ENCODE results near the gene LELP1.

LELP1 gene

GRCh38 chr1:153238527-153238926 lies 35.3 kb downstream of the LELP1 start:
- in situ Hi-C loops (cut with MboI; ENCODE audit: low sequenced_read_pairs): no loop called here
- DNase-seq (ENCODE audit: low spot score in 2 of 2): no peak
- Histone ChIP-seq H3K4me3 (no peak overlapping the region), H3K4me1 (no peaks in the 10 kb centered on the region), H3K9me3 (no peaks in the 10 kb centered on the region), H3K27me3 (ENCODE audit: low read depth) (peaks cover 8% of the 10 kb centered on the region; the same call in 1 of the 2 replicates), H3K36me3 (replicated peaks) (no peaks in the 10 kb centered on the region)

- Histone ChIP-seq H3K27me3 (ENCODE audit: low read depth) (0 out of 2 replicates have a peak, but pooled peaks cover 2% of the 10 kb centered on the region), H3K36me3 (replicated peaks) (no peaks in the 10 kb centered on the region), H3K4me3 (no peak overlapping the region), H3K4me1 (no peaks in the 10 kb centered on the region), H3K9me3 (no peaks in the 10 kb centered on the region)
- in situ Hi-C loops (cut with MboI; ENCODE audit: low sequenced_read_pairs): no loop called here
- no peak for DNase-seq (ENCODE audit: low spot score in 2 of 2)
These were observed 38.9 kb downstream of the LELP1 start for GRCh38 chr1:153242160-153242559.

- Histone ChIP-seq H3K9me3 (no peaks in the 10 kb centered on the region), H3K4me3 (no peak overlapping the region), H3K27me3 (ENCODE audit: low read depth) (no peaks in the 10 kb centered on the region), H3K36me3 (replicated peaks) (no peaks in the 10 kb centered on the region), H3K4me1 (no peaks in the 10 kb centered on the region)
- in situ Hi-C loops (cut with MboI; ENCODE audit: low sequenced_read_pairs): no loop called here
- DNase-seq (ENCODE audit: low spot score in 2 of 2): no peak
These were observed 42.2 kb downstream of the LELP1 start for GRCh38 chr1:153245466-153245865.

- Histone ChIP-seq H3K9me3 (no peaks in the 10 kb centered on the region), H3K27me3 (ENCODE audit: low read depth) (no peaks in the 10 kb centered on the region), H3K4me1 (no peaks in the 10 kb centered on the region), H3K4me3 (no peak overlapping the region), H3K36me3 (replicated peaks) (no peaks in the 10 kb centered on the region)
- DNase-seq (ENCODE audit: low spot score in 2 of 2): no peak
- in situ Hi-C loops (cut with MboI; ENCODE audit: low sequenced_read_pairs): no loop called here
These were observed 42.8 kb downstream of the LELP1 start for GRCh38 chr1:153246018-153246417.

GRCh38 chr1:153246825-153247224 lies 43.6 kb downstream of the LELP1 start:
- H3K36me3 ChIP-seq (replicated peaks): no peaks in the 10 kb centered on the region
- in situ Hi-C loops (cut with MboI; ENCODE audit: low sequenced_read_pairs): no loop called here
- no peak for DNase-seq (ENCODE audit: low spot score in 2 of 2)
- no peaks in the 10 kb centered on the region for H3K9me3 ChIP-seq
- H3K4me3 ChIP-seq: no peak overlapping the region
- H3K4me1 ChIP-seq: no peaks in the 10 kb centered on the region
- H3K27me3 ChIP-seq (ENCODE audit: low read depth): no peaks in the 10 kb centered on the region; the same call in 1 of the 2 replicates

- no peaks in the 10 kb centered on the region; the same call in 1 of the 2 replicates for H3K27me3 ChIP-seq (ENCODE audit: low read depth)
- in situ Hi-C loops (cut with MboI; ENCODE audit: low sequenced_read_pairs): no loop called here
- no peaks in the 10 kb centered on the region for H3K9me3 ChIP-seq
- no peaks in the 10 kb centered on the region for H3K4me1 ChIP-seq
- H3K4me3 ChIP-seq: no peak overlapping the region
- no peaks in the 10 kb centered on the region for H3K36me3 ChIP-seq (replicated peaks)
- no peak for DNase-seq (ENCODE audit: low spot score in 2 of 2)
These were observed 45.1 kb downstream of the LELP1 start for GRCh38 chr1:153248176-153248879.

GRCh38 chr1:153250166-153250565 lies 46.9 kb downstream of the LELP1 start:
- no peak overlapping the region for H3K4me3 ChIP-seq
- in situ Hi-C loops (cut with MboI; ENCODE audit: low sequenced_read_pairs): no loop called here
- H3K36me3 ChIP-seq (replicated peaks): no peaks in the 10 kb centered on the region
- H3K9me3 ChIP-seq: no peaks in the 10 kb centered on the region
- DNase-seq (ENCODE audit: low spot score in 2 of 2): no peak
- no peaks in the 10 kb centered on the region for H3K4me1 ChIP-seq
- H3K27me3 ChIP-seq (ENCODE audit: low read depth): no peaks in the 10 kb centered on the region; the same call in 1 of the 2 replicates

GRCh38 chr1:153251087-153251486 lies 47.9 kb downstream of the LELP1 start:
- no peak for DNase-seq (ENCODE audit: low spot score in 2 of 2)
- no peak overlapping the region for H3K4me3 ChIP-seq
- in situ Hi-C loops (cut with MboI; ENCODE audit: low sequenced_read_pairs): no loop called here
- no peaks in the 10 kb centered on the region for H3K4me1 ChIP-seq
- H3K36me3 ChIP-seq (replicated peaks): no peaks in the 10 kb centered on the region
- no peaks in the 10 kb centered on the region for H3K9me3 ChIP-seq
- no peaks in the 10 kb centered on the region; the same call in 1 of the 2 replicates for H3K27me3 ChIP-seq (ENCODE audit: low read depth)

GRCh38 chr1:153251562-153251961 lies 48.3 kb downstream of the LELP1 start:
- in situ Hi-C loops (cut with MboI; ENCODE audit: low sequenced_read_pairs): no loop called here
- no peak overlapping the region for H3K4me3 ChIP-seq
- DNase-seq (ENCODE audit: low spot score in 2 of 2): no peak
- no peaks in the 10 kb centered on the region; the same call in 1 of the 2 replicates for H3K27me3 ChIP-seq (ENCODE audit: low read depth)
- H3K36me3 ChIP-seq (replicated peaks): no peaks in the 10 kb centered on the region
- H3K9me3 ChIP-seq: no peaks in the 10 kb centered on the region
- H3K4me1 ChIP-seq: no peaks in the 10 kb centered on the region

- Histone ChIP-seq H3K9me3 (no peaks in the 10 kb centered on the region), H3K36me3 (replicated peaks) (no peaks in the 10 kb centered on the region), H3K27me3 (ENCODE audit: low read depth) (no peaks in the 10 kb centered on the region; the same call in 1 of the 2 replicates), H3K4me3 (no peak overlapping the region), H3K4me1 (no peaks in the 10 kb centered on the region)
- in situ Hi-C loops (cut with MboI; ENCODE audit: low sequenced_read_pairs): no loop called here
- no peak for DNase-seq (ENCODE audit: low spot score in 2 of 2)
These were observed 48.8 kb downstream of the LELP1 start for GRCh38 chr1:153251988-153252387.

- no peak overlapping the region for H3K4me3 ChIP-seq
- H3K36me3 ChIP-seq (replicated peaks): no peaks in the 10 kb centered on the region
- H3K27me3 ChIP-seq (ENCODE audit: low read depth): no peaks in the 10 kb centered on the region; the same call in 1 of the 2 replicates
- in situ Hi-C loops (cut with MboI; ENCODE audit: low sequenced_read_pairs): no loop called here
- no peak for DNase-seq (ENCODE audit: low spot score in 2 of 2)
- no peaks in the 10 kb centered on the region for H3K9me3 ChIP-seq
- no peaks in the 10 kb centered on the region for H3K4me1 ChIP-seq
These were observed 49.8 kb downstream of the LELP1 start for GRCh38 chr1:153253076-153253475.

- no peak for DNase-seq (ENCODE audit: low spot score in 2 of 2)
- H3K36me3 ChIP-seq (replicated peaks): no peaks in the 10 kb centered on the region
- H3K27me3 ChIP-seq (ENCODE audit: low read depth): no peaks in the 10 kb centered on the region; the same call in none of the 2 replicates
- H3K4me3 ChIP-seq: no peak overlapping the region
- H3K4me1 ChIP-seq: no peaks in the 10 kb centered on the region
- no peaks in the 10 kb centered on the region for H3K9me3 ChIP-seq
- in situ Hi-C loops (cut with MboI; ENCODE audit: low sequenced_read_pairs): no loop called here
These were observed 50.5 kb downstream of the LELP1 start for GRCh38 chr1:153253693-153254092.
